Liver (tissue), 9 donors: Measurements from ENCODE around the gene ZNF513. TPM values are rescaled to one million over a fixed set of nuclear protein-coding genes. Genes with fewer than 3 reads are reported as not detected.

Source experiments
- DNase-seq: peaks from one replicate; pipeline ENCODE4 v3.0.0-alpha.2; 2017; ENCODE audit warnings: low spot score
- H3K27ac ChIP-seq, 2 donors: one replicate each; pipeline ENCODE4 v1.7.0; 2013; ENCODE audit warnings: inconsistent platforms in 2 of 2, low read length in 2 of 2, control low read depth in 1 of 2, low read depth in 1 of 2, mild to moderate bottlenecking in 1 of 2
- H3K27me3 ChIP-seq, 4 donors: one replicate each; pipeline versions ENCODE4 v1.6.1 to v1.7.0; 2013; ENCODE audit warnings: low read length in 3 of 4, inconsistent platforms in 1 of 4, mild to moderate bottlenecking in 1 of 4, moderate library complexity in 1 of 4; ENCODE audit not compliant: control insufficient read depth in 4 of 4, insufficient read depth in 4 of 4
- H3K36me3 ChIP-seq, 4 donors: one replicate each; pipeline versions ENCODE4 v1.6.1 to v1.7.0; 2013; ENCODE audit warnings: low read length in 3 of 4, mild to moderate bottlenecking in 3 of 4, low read depth in 1 of 4, moderate library complexity in 1 of 4; ENCODE audit not compliant: control insufficient read depth in 4 of 4, insufficient read depth in 3 of 4
- H3K4me1 ChIP-seq, 4 donors: one replicate each; pipeline versions ENCODE4 v1.6.1 to v1.7.0; 2013; ENCODE audit warnings: low read length in 3 of 4, mild to moderate bottlenecking in 3 of 4, moderate library complexity in 1 of 4; ENCODE audit not compliant: control insufficient read depth in 4 of 4, insufficient read depth in 4 of 4
- H3K4me3 ChIP-seq, 3 donors: one replicate each; pipeline versions ENCODE4 v1.6.1 to v1.7.0; 2013; ENCODE audit warnings: low read length in 3 of 3, control low read depth in 1 of 3, low read depth in 1 of 3, mild to moderate bottlenecking in 1 of 3
- H3K9ac ChIP-seq, 2 donors: one replicate each; pipeline ENCODE4 v1.7.0; 2013; ENCODE audit warnings: low read length in 2 of 2, mild to moderate bottlenecking in 2 of 2, moderate library complexity in 2 of 2, control low read depth in 1 of 2, low read depth in 1 of 2
- H3K9me3 ChIP-seq, 4 donors: one replicate each; pipeline versions ENCODE4 v1.6.1 to v1.7.0; 2013; ENCODE audit warnings: low read length in 3 of 4; ENCODE audit not compliant: control insufficient read depth in 4 of 4
- CTCF ChIP-seq: fragments of 150-350 bp; IDR thresholded peaks from 2 replicates; pipeline ENCODE4 v1.5.1; 2017; ENCODE audit warnings: improper control_type of control experiment, low read depth, low read length; ENCODE audit not compliant: missing input control
- EGR1 ChIP-seq, 2 donors: IDR thresholded peaks; 2 replicates each; pipeline ENCODE4 v1.6.1; 2016 to 2018; ENCODE audit warnings: antibody characterized with exemption in 2 of 2, low read depth in 2 of 2
- FOXA2 ChIP-seq: IDR thresholded peaks from 2 replicates; pipeline ENCODE4 v1.6.1; 2016; ENCODE audit warnings: antibody characterized with exemption
- GABPA ChIP-seq, 2 donors: IDR thresholded peaks in 1 of 2; conservative IDR thresholded peaks in 1 of 2; 2 replicates each; pipeline ENCODE4 v1.6.1; 2016; ENCODE audit warnings: antibody characterized with exemption in 2 of 2, mild to moderate bottlenecking in 1 of 2, moderate library complexity in 1 of 2
- HNF4A ChIP-seq, 2 donors: conservative IDR thresholded peaks; 2 replicates each; pipeline ENCODE4 v1.6.1; 2016; ENCODE audit warnings: antibody characterized with exemption in 2 of 2, mild to moderate bottlenecking in 2 of 2
- MAX ChIP-seq: IDR thresholded peaks from 2 replicates; pipeline ENCODE4 v1.6.1; 2016; ENCODE audit warnings: antibody characterized with exemption
- RAD21 ChIP-seq, 2 donors: IDR thresholded peaks; 2 replicates each; pipeline ENCODE4 v1.6.1; 2016; ENCODE audit warnings: antibody characterized with exemption in 2 of 2, mild to moderate bottlenecking in 2 of 2
- REST ChIP-seq: IDR thresholded peaks from 2 replicates; pipeline ENCODE4 v1.6.1; 2016; ENCODE audit warnings: antibody characterized with exemption, mild to moderate bottlenecking
- RXRA ChIP-seq, 2 donors: IDR thresholded peaks; 2 replicates each; pipeline ENCODE4 v1.6.1; 2017 to 2018; ENCODE audit warnings: antibody characterized with exemption in 2 of 2, mild to moderate bottlenecking in 1 of 2
- SP1 ChIP-seq: IDR thresholded peaks from 2 replicates; pipeline ENCODE4 v1.6.1; 2018; ENCODE audit warnings: antibody characterized with exemption, mild to moderate bottlenecking
- TAF1 ChIP-seq: conservative IDR thresholded peaks from 2 replicates; pipeline ENCODE4 v1.6.1; 2016; ENCODE audit warnings: antibody characterized with exemption, mild to moderate bottlenecking
- YY1 ChIP-seq: IDR thresholded peaks from 2 replicates; pipeline ENCODE4 v1.6.1; 2016; ENCODE audit warnings: antibody characterized with exemption, mild to moderate bottlenecking
- ZBTB33 ChIP-seq: IDR thresholded peaks from 2 replicates; pipeline ENCODE4 v1.6.1; 2016; ENCODE audit warnings: antibody characterized with exemption
- WGBS: extraction: QIAGEN DNeasy Blood & Tissue Kit; methylation state at CpG from one replicate; pipeline ENCODE4 v1.1.7; 2013; 5-methylcytosine and 5-hydroxymethylcytosine counted together
- polyA plus RNA-seq, 2 donors: library from polyadenylated mRNA; stranded (reverse) in 1 of 2; unstranded in 1 of 2; fragments of 200-250 nt in 1 of 2; fragments of >200 nt in 1 of 2; fragmentation: Nextera tagmentation in 1 of 2; extraction: Ambion mirVana in 1 of 2; gene quantifications; one replicate each; pipeline versions ENCODE4 v1.2.1 to v1.2.3, GENCODE V29; 2013 to 2015
- total RNA-seq, 2 donors: library from RNA; depleted of rRNA; stranded (reverse); fragments of >200 nt; gene quantifications; one replicate each; pipeline ENCODE4 v1.2.3, GENCODE V29; 2014
- donor health status: healthy.
- donor health status: healthy.
- donor health status: healthy.
- donor health status: healthy.
- donor health status: healthy.

The ZNF513 gene
- total and polyA plus RNA-seq, 4 donors = 2.9 to 11.2 (median 8.6) TPM

GRCh38 chr2:27375513-27376099 is 4.9 kb downstream of the ZNF513 start:
- Histone ChIP-seq H3K9me3 (no peaks in the 10 kb centered on the region), H3K4me3 (no peak overlapping the region), H3K27ac (no peak overlapping the region), H3K9ac (no peak overlapping the region), H3K27me3 (no peaks in the 10 kb centered on the region), H3K4me1 (peaks cover 7 to 67% (median 58%) of the 10 kb centered on the region in 4 donors), H3K36me3 (peaks cover 18 to 46% (median 27%) of the 10 kb centered on the region in 4 donors)
- DNase-seq = no peak
- TF ChIP-seq CTCF (no peak), YY1 (no peak), TAF1 (no peak), FOXA2 (no peak), MAX (no peak), EGR1 (IDR thresholded peaks at IDR 0.05; ENCODE audit: low read depth in 2 of 2) (no peak), RXRA (IDR thresholded peaks at IDR 0.05) (no peak), SP1 (no peak), HNF4A (conservative IDR thresholded peaks at IDR 0.05) (no peak), REST (no peak), RAD21 (IDR thresholded peaks at IDR 0.05) (no peak), GABPA (IDR thresholded peaks at IDR 0.05 in 1 of 2, conservative IDR thresholded peaks at IDR 0.05 in 1 of 2) (no peak), ZBTB33 (no peak)
- 92% methylated on average over 20 of the region's 20 CpGs for WGBS

GRCh38 chr2:27373567-27373966 is 7.0 kb downstream of the ZNF513 start:
- Histone ChIP-seq H3K4me1 (peaks cover 2 to 62% (median 54%) of the 10 kb centered on the region in 4 donors), H3K27me3 (no peaks in the 10 kb centered on the region)
- no peak for DNase-seq

More at GRCh38 chr2:27373567-27373966, 7.0 kb downstream of the ZNF513 start:
- peaks cover 18 to 46% (median 28%) of the 10 kb centered on the region in 4 donors for H3K36me3 ChIP-seq
- no peak overlapping the region for H3K27ac ChIP-seq
- no peaks in the 10 kb centered on the region for H3K9me3 ChIP-seq
- H3K9ac ChIP-seq = no peak overlapping the region
- H3K4me3 ChIP-seq = no peak overlapping the region
- 93% methylated on average over 5 of the region's 5 CpGs for WGBS
- no peak for TF ChIP-seq RXRA (IDR thresholded peaks at IDR 0.05)
